Activated CD8-positive, alpha-beta memory T cell treated with anti-CD3 and anti-CD28 coated beads, Interleukin-2, amount 50 U/mL, for 4 hours (primary cell): Measurements from ENCODE around the gene ARHGEF28.

Source experiments
- DNase-seq: peaks from one replicate; pipeline ENCODE4 v3.0.0-alpha.2; 2020

ARHGEF28 gene

GRCh38 chr5:73883646-73884045 is 257.6 kb downstream of the ARHGEF28 start:
- no peak for DNase-seq

- no peak for DNase-seq
Observed at GRCh38 chr5:73887688-73888087, 261.7 kb downstream of the ARHGEF28 start.

GRCh38 chr5:73890569-73890968 is 264.6 kb downstream of the ARHGEF28 start:
- DNase-seq = no peak

GRCh38 chr5:73892218-73892617 is 266.2 kb downstream of the ARHGEF28 start:
- no peak for DNase-seq

GRCh38 chr5:73892806-73893205 is 266.8 kb downstream of the ARHGEF28 start:
- no peak for DNase-seq

- no peak for DNase-seq
Observed at GRCh38 chr5:73893813-73894212, 267.8 kb downstream of the ARHGEF28 start.

- no peak for DNase-seq
Observed at GRCh38 chr5:73894860-73895259, 268.9 kb downstream of the ARHGEF28 start.

GRCh38 chr5:73895471-73895870 is 269.5 kb downstream of the ARHGEF28 start:
- no peak for DNase-seq

GRCh38 chr5:73896097-73896496 is 270.1 kb downstream of the ARHGEF28 start:
- no peak for DNase-seq

- no peak for DNase-seq
Observed at GRCh38 chr5:73896668-73897067, 270.7 kb downstream of the ARHGEF28 start.

- no peak for DNase-seq
Observed at GRCh38 chr5:73897893-73898292, 271.9 kb downstream of the ARHGEF28 start.

GRCh38 chr5:73899055-73899454 is 273.1 kb downstream of the ARHGEF28 start:
- no peak for DNase-seq

GRCh38 chr5:73899916-73900315 is 273.9 kb downstream of the ARHGEF28 start:
- no peak for DNase-seq

GRCh38 chr5:73900566-73900965 is 274.6 kb downstream of the ARHGEF28 start:
- no peak for DNase-seq

GRCh38 chr5:73901043-73901442 is 275.0 kb downstream of the ARHGEF28 start:
- no peak for DNase-seq

- no peak for DNase-seq
Observed at GRCh38 chr5:73901455-73901854, 275.5 kb downstream of the ARHGEF28 start.

GRCh38 chr5:73902327-73903051 is 276.5 kb downstream of the ARHGEF28 start:
- DNase-seq = no peak

- DNase-seq = no peak
Observed at GRCh38 chr5:73903169-73903568, 277.2 kb downstream of the ARHGEF28 start.

- no peak for DNase-seq
Observed at GRCh38 chr5:73906277-73906676, 280.3 kb downstream of the ARHGEF28 start.

GRCh38 chr5:73907164-73907563 is 281.2 kb downstream of the ARHGEF28 start:
- no peak for DNase-seq

- DNase-seq = no peak
Observed at GRCh38 chr5:73908395-73908794, 282.4 kb downstream of the ARHGEF28 start.

GRCh38 chr5:73908846-73909245 is 282.9 kb downstream of the ARHGEF28 start:
- DNase-seq = no peak

GRCh38 chr5:73909474-73909873 is 283.5 kb downstream of the ARHGEF28 start:
- DNase-seq = no peak

GRCh38 chr5:73911761-73912393 is 285.9 kb downstream of the ARHGEF28 start:
- no peak for DNase-seq

- DNase-seq = no peak
Observed at GRCh38 chr5:73912821-73913271, 286.9 kb downstream of the ARHGEF28 start.
